Measurements from ENCODE around the gene WRNIP1.

Gene WRNIP1

GRCh38 chr6:2780102-2780737 lies 15.0 kb downstream of the WRNIP1 start:
- TF ChIP-seq CTCF (IDR thresholded peaks at IDR 0.05; ENCODE audit: borderline replicate concordance, control extremely low read depth, extremely low read depth, insufficient read depth, missing control alignments), result no peak
- in situ Hi-C loops (cut with MboI; ENCODE audit: low sequenced_read_pairs, unreplicated experiment), result loop anchor here (10.0 kb wide), 1 partner anchor 155 kb away; no protein-coding TSS in a partner anchor
- DNase-seq (ENCODE audit: low spot score), result no peak

- TF ChIP-seq CTCF (IDR thresholded peaks at IDR 0.05; ENCODE audit: borderline replicate concordance, control extremely low read depth, extremely low read depth, insufficient read depth, missing control alignments), result no peak
- no peak for DNase-seq (ENCODE audit: low spot score)
- in situ Hi-C loops (cut with MboI; ENCODE audit: low sequenced_read_pairs, unreplicated experiment), result loop anchor here (10.0 kb wide), 1 partner anchor 153 kb away; no protein-coding TSS in a partner anchor
Measured at GRCh38 chr6:2781685-2782355, 16.6 kb downstream of the WRNIP1 start.

- DNase-seq (ENCODE audit: low spot score), result no peak
- TF ChIP-seq CTCF (IDR thresholded peaks at IDR 0.05; ENCODE audit: borderline replicate concordance, control extremely low read depth, extremely low read depth, insufficient read depth, missing control alignments), result no peak
- in situ Hi-C loops (cut with MboI; ENCODE audit: low sequenced_read_pairs, unreplicated experiment), result loop anchor here (10.0 kb wide), 1 partner anchor 152 kb away; no protein-coding TSS in a partner anchor
Measured at GRCh38 chr6:2782356-2782708, 17.1 kb downstream of the WRNIP1 start.

GRCh38 chr6:2782825-2783187 lies 17.6 kb downstream of the WRNIP1 start:
- no peak for TF ChIP-seq CTCF (IDR thresholded peaks at IDR 0.05; ENCODE audit: borderline replicate concordance, control extremely low read depth, extremely low read depth, insufficient read depth, missing control alignments)
- DNase-seq (ENCODE audit: low spot score), result no peak
- in situ Hi-C loops (cut with MboI; ENCODE audit: low sequenced_read_pairs, unreplicated experiment), result loop anchor here (10.0 kb wide), 1 partner anchor 152 kb away; no protein-coding TSS in a partner anchor

DNA sequence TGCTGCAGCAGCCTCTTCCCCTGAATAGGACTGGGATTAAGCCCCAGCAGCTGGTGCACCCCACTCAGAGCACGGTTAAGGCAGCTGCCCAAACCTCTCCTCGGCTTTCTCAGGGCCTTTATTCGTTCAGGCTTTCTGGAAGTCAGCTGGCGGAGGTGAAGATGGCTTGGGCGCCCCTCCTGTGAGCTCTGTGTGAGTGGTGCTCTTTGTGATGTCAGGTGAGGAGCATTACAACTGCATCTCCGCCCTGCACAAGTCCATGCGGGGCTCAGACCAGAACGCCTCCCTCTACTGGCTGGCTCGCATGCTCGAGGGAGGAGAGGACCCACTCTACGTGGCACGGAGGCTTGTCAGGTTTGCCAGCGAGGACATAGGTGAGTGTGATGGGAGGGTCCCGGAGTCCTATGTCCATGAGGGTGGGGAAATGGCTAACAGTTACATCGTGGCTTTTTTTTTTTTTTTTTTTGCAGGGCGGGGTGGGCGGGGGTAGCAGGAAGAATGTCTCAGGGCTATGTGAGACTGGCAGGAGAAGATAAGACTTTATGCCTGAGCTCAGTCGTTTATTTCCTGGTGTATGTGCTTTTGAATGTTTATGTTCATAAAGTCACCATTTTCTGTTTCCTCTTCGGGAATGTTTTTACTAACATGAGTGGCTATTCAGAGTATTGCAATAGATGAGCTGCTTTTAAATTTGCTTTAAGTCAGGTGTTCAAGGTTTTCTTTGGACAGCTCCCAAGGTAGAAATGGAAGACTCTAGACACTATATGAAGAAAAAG lies 18.2 kb downstream of the WRNIP1 start:
- no peak for TF ChIP-seq CTCF (IDR thresholded peaks at IDR 0.05; ENCODE audit: borderline replicate concordance, control extremely low read depth, extremely low read depth, insufficient read depth, missing control alignments)
- in situ Hi-C loops (cut with MboI; ENCODE audit: low sequenced_read_pairs, unreplicated experiment), result loop anchor here (10.0 kb wide), 1 partner anchor 151 kb away; no protein-coding TSS in a partner anchor
- no peak for DNase-seq (ENCODE audit: low spot score)

DNA sequence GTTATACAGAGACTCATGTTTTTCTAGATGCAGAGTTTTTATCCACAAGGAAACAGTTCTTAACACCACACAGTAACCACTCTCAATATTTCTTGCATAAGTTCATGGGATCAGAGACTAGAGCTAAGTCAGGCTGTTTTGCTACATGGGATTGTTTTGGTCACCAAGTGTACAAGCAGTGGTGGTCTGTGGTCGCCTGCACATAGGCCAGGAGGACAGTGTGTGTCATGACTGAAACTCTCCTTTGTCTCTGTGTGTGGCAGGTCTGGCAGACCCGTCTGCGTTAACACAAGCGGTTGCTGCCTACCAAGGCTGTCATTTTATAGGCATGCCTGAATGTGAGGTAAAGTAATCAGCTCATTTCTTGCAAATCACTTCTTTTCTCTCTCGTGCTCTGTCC lies 18.9 kb downstream of the WRNIP1 start:
- in situ Hi-C loops (cut with MboI; ENCODE audit: low sequenced_read_pairs, unreplicated experiment), result loop anchor here (10.0 kb wide), 1 partner anchor 151 kb away; no protein-coding TSS in a partner anchor
- TF ChIP-seq CTCF (IDR thresholded peaks at IDR 0.05; ENCODE audit: borderline replicate concordance, control extremely low read depth, extremely low read depth, insufficient read depth, missing control alignments), result no peak
- no peak for DNase-seq (ENCODE audit: low spot score)

All from GM13976 (cell line).